Endothelial cell of umbilical vein (primary cell): ENCODE results near the gene KISS1. TPM values are rescaled to one million over a fixed set of nuclear protein-coding genes. Genes with fewer than 3 reads are reported as not detected.

ENCODE experiments used
- BruUV-seq: library from RNA; stranded (reverse); fragments of 400-500 nt; replicated peaks from 2 replicates; lab custom pipeline; 2021; lab: Mats Ljungman, UMichigan
- CTCF ChIA-PET: fragments of 300-600, 350-600 bp; sonication (Branson Sonifier 250); formaldehyde crosslinking; loops from one replicate; lab custom pipeline; 2021; ENCODE audit warnings: antibody characterized with exemption, inconsistent platforms; lab: Charles Lee
- POLR2A ChIA-PET: fragments of 300-600, 350-600 bp; sonication (Branson Sonifier 250); formaldehyde crosslinking; loops from one replicate; lab custom pipeline; 2021; ENCODE audit warnings: antibody characterized with exemption, inconsistent platforms; lab: Charles Lee
- DNase-seq: peaks from one replicate; pipeline ENCODE4 v3.0.0-alpha.2; 2011; ENCODE audit warnings: low read depth, low spot score
- FAIRE-seq: peaks from 2 replicates; lab custom pipeline; 2011; peaks lifted over from hg19 to GRCh38; lab: Jason Lieb, UNC
- H2AFZ ChIP-seq: 2 replicates; pipeline ENCODE4 v1.6.0; 2012; ENCODE audit warnings: low read depth, low read length, control low read depth, inconsistent platforms
- H3K27ac ChIP-seq: 2 replicates; pipeline ENCODE4 v1.5.1; 2011; ENCODE audit warnings: low read depth, mild to moderate bottlenecking, control low read depth, low read length, moderate library complexity; ENCODE audit not compliant: insufficient read depth
- H3K27me3 ChIP-seq, 2 experiments: 2 replicates each; pipeline versions ENCODE4 v1.6.0 to v1.6.1; 2011; ENCODE audit warnings: low read length in 2 of 2, mixed read lengths in 1 of 2; ENCODE audit not compliant: control insufficient read depth in 2 of 2, insufficient read depth in 2 of 2
- H3K36me3 ChIP-seq, 2 experiments: 2 replicates in 1 of 2; 3 replicates in 1 of 2; pipeline ENCODE4 v1.5.1; 2011; ENCODE audit warnings: low read length in 2 of 2, mild to moderate bottlenecking in 1 of 2, moderate library complexity in 1 of 2; ENCODE audit not compliant: control insufficient read depth in 2 of 2, insufficient read depth in 2 of 2; ENCODE audit errors: extremely low read depth in 1 of 2
- H3K4me1 ChIP-seq: 3 replicates; pipeline ENCODE4 v1.5.1; 2011; ENCODE audit warnings: mild to moderate bottlenecking, low read length; ENCODE audit not compliant: control insufficient read depth, insufficient read depth; ENCODE audit errors: extremely low read depth
- H3K4me2 ChIP-seq: 2 replicates; pipeline ENCODE4 v1.6.1; 2011; ENCODE audit warnings: low read length, control low read depth, mixed read lengths; ENCODE audit not compliant: insufficient read depth
- H3K4me3 ChIP-seq, 3 experiments: fragments of 200-600 bp in 1 of 3; sonication (generic), shearing (Covaris generic) in 1 of 3; replicated peaks in 1 of 3; 2 replicates each; pipeline ENCODE4 v1.5.1; 2011 to 2016; ENCODE audit warnings: control low read depth in 3 of 3, low read length in 3 of 3, mild to moderate bottlenecking in 2 of 3, inconsistent platforms in 1 of 3, low read depth in 1 of 3, moderate library complexity in 1 of 3; ENCODE audit not compliant: insufficient read depth in 1 of 3
- H3K79me2 ChIP-seq: 2 replicates; pipeline ENCODE4 v1.6.0; 2012; ENCODE audit warnings: low read length, inconsistent platforms; ENCODE audit not compliant: control insufficient read depth, insufficient read depth
- H3K9ac ChIP-seq: replicated peaks from 2 replicates; pipeline ENCODE3; 2011; ENCODE audit warnings: low read length, control low read depth; ENCODE audit not compliant: insufficient read depth; ENCODE audit errors: extremely low read depth
- H3K9me1 ChIP-seq: replicated peaks from 3 replicates; pipeline ENCODE4 v1.6.0; 2011; ENCODE audit warnings: mild to moderate bottlenecking, low read length; ENCODE audit not compliant: control insufficient read depth, insufficient read depth; ENCODE audit errors: extremely low read depth
- H3K9me3 ChIP-seq: replicated peaks from 2 replicates; pipeline ENCODE4 v1.5.1; 2012; ENCODE audit warnings: low read length, inconsistent platforms; ENCODE audit not compliant: control insufficient read depth, insufficient read depth
- H4K20me1 ChIP-seq: replicated peaks from 2 replicates; pipeline ENCODE3; 2011; ENCODE audit warnings: mild to moderate bottlenecking, low read length; ENCODE audit not compliant: control insufficient read depth, insufficient read depth; ENCODE audit errors: extremely low read depth
- EZH2 ChIP-seq: IDR thresholded peaks from 2 replicates; pipeline ENCODE4 v1.6.1; 2012; ENCODE audit warnings: borderline replicate concordance, low read depth, mild to moderate bottlenecking, moderate library complexity, low read length, inconsistent platforms; ENCODE audit not compliant: severe bottlenecking
- FOS ChIP-seq: IDR thresholded peaks from 2 replicates; pipeline ENCODE4 v1.6.1; 2011; ENCODE audit warnings: mild to moderate bottlenecking, low read length, moderate library complexity, borderline replicate concordance; ENCODE audit not compliant: insufficient read depth
- GATA2 ChIP-seq: IDR thresholded peaks from 2 replicates; pipeline ENCODE4 v1.7.0; 2011; ENCODE audit warnings: low read depth, mild to moderate bottlenecking, moderate library complexity, mixed read lengths, low read length; ENCODE audit not compliant: insufficient read length, insufficient read depth
- JUN ChIP-seq: IDR thresholded peaks from 2 replicates; pipeline ENCODE4 v1.6.1; 2011; ENCODE audit warnings: borderline replicate concordance, low read depth; ENCODE audit not compliant: insufficient read length, insufficient read depth
- MAX ChIP-seq: IDR thresholded peaks from 2 replicates; pipeline ENCODE4 v1.6.1; 2011; ENCODE audit not compliant: insufficient read depth, insufficient read length
- MYC ChIP-seq: IDR thresholded peaks from one replicate; pipeline ENCODE4 v1.6.1; 2011; ENCODE audit warnings: mild to moderate bottlenecking, low read depth, low read length
- POLR2A ChIP-seq: IDR thresholded peaks from 2 replicates; pipeline ENCODE4 v1.6.1; 2012; ENCODE audit warnings: low read depth, mild to moderate bottlenecking, control low read depth, low read length
- POLR2AphosphoS5 ChIP-seq: IDR thresholded peaks from 2 replicates; pipeline ENCODE4 v1.6.1; 2012; ENCODE audit warnings: low read depth, mild to moderate bottlenecking, control low read depth, low read length, moderate library complexity; ENCODE audit not compliant: insufficient read depth
- dilution Hi-C: fragments of 300-500 bp; cut with MboI; formaldehyde crosslinking; loops from one replicate; pipeline ENCODE4 v1.15.0; 2019; ENCODE audit warnings: low sequenced_read_pairs; ENCODE audit not compliant: extremely low pct_ligation_motif_present
- intact Hi-C: fragments of 100-400 bp; cut with micrococcal nuclease; formaldehyde crosslinking; loops from one replicate; pipeline ENCODE4 v1.10.0; 2022
- polyA plus RNA-seq, 4 experiments: library from polyadenylated mRNA; depleted of rRNA in 3 of 4; stranded (reverse) in 3 of 4; unstranded in 1 of 4; fragments of >200 nt; gene quantifications; 2 replicates each; pipeline versions ENCODE4 v1.2.1 to v1.2.3, GENCODE V29; 2011 to 2012; ENCODE audit warnings: missing spikeins in 1 of 4
- total RNA-seq: library from RNA; stranded (reverse); gene quantifications from 2 replicates; pipeline ENCODE4 v1.2.3, GENCODE V29; 2021
- TF ChIP-seq, protein P1 (sequence below), 2 donors: IDR thresholded peaks; 1 replicate in 1 of 2; 2 replicates in 1 of 2; pipeline ENCODE4 v1.5.1; 2011; ENCODE audit warnings: low read length in 2 of 2, mild to moderate bottlenecking in 2 of 2, moderate library complexity in 2 of 2, control low read depth in 1 of 2, inconsistent platforms in 1 of 2, low read depth in 1 of 2; ENCODE audit not compliant: insufficient read depth in 1 of 2; ENCODE audit errors: extremely low read depth in 1 of 2

The KISS1 gene
- total and polyA plus RNA-seq, 2 donors (not counting 3 experiments of a cell fraction or from before 2014, with no cell fraction given) = 0.22 to 1.00 TPM

DNA sequence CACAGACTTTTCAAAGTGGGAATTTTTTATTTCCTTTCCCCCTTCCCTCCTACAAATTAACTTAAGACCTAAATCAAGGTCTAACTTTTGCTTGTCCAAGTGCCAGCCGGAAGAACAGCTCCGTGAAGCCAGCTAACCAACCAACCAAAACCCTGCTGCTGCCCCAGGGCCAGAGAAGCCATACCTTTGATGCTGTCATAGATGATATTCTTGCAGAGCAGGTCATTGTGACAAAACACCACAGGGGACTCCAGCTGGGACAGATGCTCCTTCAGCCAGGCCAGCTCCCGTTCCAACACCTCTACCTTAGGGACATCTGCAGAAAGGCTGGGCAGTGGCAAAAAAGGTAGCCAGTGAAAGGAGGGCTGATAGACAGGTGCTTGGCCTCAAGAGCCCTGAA lies 55.2 kb downstream of the KISS1 start:
- Histone ChIP-seq H3K79me2 (no peaks in the 10 kb centered on the region), H4K20me1 (no peaks in the 10 kb centered on the region), H3K4me3 (no peak overlapping the region), H3K36me3 (peaks cover 0 to 3% of the 10 kb centered on the region in 2 experiments), H2AFZ (no peak overlapping the region), H3K9ac (no peak overlapping the region), H3K27me3 (no peaks in the 10 kb centered on the region), H3K4me2 (no peak overlapping the region), H3K4me1 (no peaks in the 10 kb centered on the region), H3K9me1 (no peaks in the 10 kb centered on the region), H3K27ac (no peak overlapping the region), H3K9me3 (no peaks in the 10 kb centered on the region)
- intact Hi-C loops = no loop called here
- dilution Hi-C loops = loop anchor here (25.0 kb wide), 1 partner anchor 279 kb away; the partner anchor contains the start of gene SNRPE
- FAIRE-seq (no peak), DNase-seq (no peak)
- POLR2A ChIA-PET = no interaction called here
- CTCF ChIA-PET = interaction anchor here (1.1 to 1.6 kb wide), 2 partner anchors 13 to 270 kb away, joined by 4 to 5 read pairs; no protein-coding TSS in a partner anchor
- TF ChIP-seq MAX (no peak), GATA2 (no peak), EZH2 (no peak), MYC (no peak), JUN (no peak), FOS (no peak), POLR2AphosphoS5 (no peak), POLR2A (no peak)
- TF ChIP-seq, protein P1, sequence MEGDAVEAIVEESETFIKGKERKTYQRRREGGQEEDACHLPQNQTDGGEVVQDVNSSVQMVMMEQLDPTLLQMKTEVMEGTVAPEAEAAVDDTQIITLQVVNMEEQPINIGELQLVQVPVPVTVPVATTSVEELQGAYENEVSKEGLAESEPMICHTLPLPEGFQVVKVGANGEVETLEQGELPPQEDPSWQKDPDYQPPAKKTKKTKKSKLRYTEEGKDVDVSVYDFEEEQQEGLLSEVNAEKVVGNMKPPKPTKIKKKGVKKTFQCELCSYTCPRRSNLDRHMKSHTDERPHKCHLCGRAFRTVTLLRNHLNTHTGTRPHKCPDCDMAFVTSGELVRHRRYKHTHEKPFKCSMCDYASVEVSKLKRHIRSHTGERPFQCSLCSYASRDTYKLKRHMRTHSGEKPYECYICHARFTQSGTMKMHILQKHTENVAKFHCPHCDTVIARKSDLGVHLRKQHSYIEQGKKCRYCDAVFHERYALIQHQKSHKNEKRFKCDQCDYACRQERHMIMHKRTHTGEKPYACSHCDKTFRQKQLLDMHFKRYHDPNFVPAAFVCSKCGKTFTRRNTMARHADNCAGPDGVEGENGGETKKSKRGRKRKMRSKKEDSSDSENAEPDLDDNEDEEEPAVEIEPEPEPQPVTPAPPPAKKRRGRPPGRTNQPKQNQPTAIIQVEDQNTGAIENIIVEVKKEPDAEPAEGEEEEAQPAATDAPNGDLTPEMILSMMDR (IDR thresholded peaks at IDR 0.05; ENCODE audit: extremely low read depth in 1 of 2, insufficient read depth in 1 of 2, low read depth in 1 of 2, low read length in 2 of 2) = no peak
- BruUV-seq = no TSS peak

Other genes starting within 250 kb of the KISS1 start
- gene SOX13, start 123.4 kb downstream of the KISS1 start, total RNA-seq = 38.0 and 40.8 TPM in 2 replicates
- 50.4 and 57.7 TPM in 2 replicates for gene SOX13, start 123.4 kb downstream of the KISS1 start, polyA plus RNA-seq
- gene ETNK2, start 44.4 kb downstream of the KISS1 start, total RNA-seq = 13.5 and 15.5 TPM in 2 replicates
- gene ETNK2, start 44.4 kb downstream of the KISS1 start, polyA plus RNA-seq = 27.5 and 32.9 TPM in 2 replicates
- not detected in 2 replicates for gene REN, start 30.2 kb downstream of the KISS1 start, total RNA-seq
- gene REN, start 30.2 kb downstream of the KISS1 start, polyA plus RNA-seq = 0.11 TPM in 1 of 2 replicates, not detected in the other
- gene GOLT1A, start 17.5 kb upstream of the KISS1 start, total RNA-seq = not detected in 2 replicates
- gene GOLT1A, start 17.5 kb upstream of the KISS1 start, polyA plus RNA-seq = not detected in 2 replicates
- 11.5 and 15.0 TPM in 2 replicates for gene PLEKHA6, start 163.4 kb upstream of the KISS1 start, total RNA-seq
- 2.1 and 2.4 TPM in 2 replicates for gene PLEKHA6, start 163.4 kb upstream of the KISS1 start, polyA plus RNA-seq
- 39.8 and 41.7 TPM in 2 replicates for gene PPP1R15B, start 215.3 kb upstream of the KISS1 start, total RNA-seq
- 15.4 and 16.8 TPM in 2 replicates for gene PPP1R15B, start 215.3 kb upstream of the KISS1 start, polyA plus RNA-seq